PC-3 (cell line): Measurements from ENCODE around the gene DUSP18.
"Not testable (repeated sequence)": the region's sequence is repeated elsewhere in the genome, so short reads cannot be mapped to it uniquely, and the experiment has no call there.

Source experiments
- EZH2 ChIP-seq: fragments of 300-600 bp; sonication (generic); IDR thresholded peaks from one replicate; pipeline ENCODE4 v1.6.1; 2017; ENCODE audit warnings: antibody characterized with exemption, mild to moderate bottlenecking, low read length; ENCODE audit not compliant: unreplicated experiment
- TF ChIP-seq, protein P1 (sequence below): fragments of 300-600 bp; sonication (generic); conservative IDR thresholded peaks from 2 replicates; pipeline ENCODE4 v1.5.1; 2017; ENCODE audit warnings: antibody characterized with exemption, low read depth, mild to moderate bottlenecking, low read length

DNA sequence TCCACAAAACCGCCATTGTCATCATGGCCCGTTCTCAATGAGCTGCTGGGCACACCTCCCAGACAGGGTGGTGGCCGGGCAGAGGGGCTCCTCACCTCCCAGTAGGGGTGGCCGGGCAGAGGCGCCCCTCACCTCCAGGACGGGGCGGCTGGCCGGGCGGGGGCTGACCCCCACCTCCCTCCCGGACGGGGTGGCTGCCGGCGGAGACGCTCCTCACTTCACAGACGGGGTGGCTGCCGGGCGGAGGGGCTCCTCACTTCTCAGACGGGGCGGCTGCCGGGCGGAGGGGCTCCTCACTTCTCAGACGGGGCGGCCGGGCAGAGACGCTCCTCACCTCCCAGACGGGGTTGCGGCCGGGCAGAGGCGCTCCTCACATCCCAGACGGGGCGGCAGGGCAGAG lies 36.2 kb downstream of the DUSP18 start:
- TF ChIP-seq, protein P1, sequence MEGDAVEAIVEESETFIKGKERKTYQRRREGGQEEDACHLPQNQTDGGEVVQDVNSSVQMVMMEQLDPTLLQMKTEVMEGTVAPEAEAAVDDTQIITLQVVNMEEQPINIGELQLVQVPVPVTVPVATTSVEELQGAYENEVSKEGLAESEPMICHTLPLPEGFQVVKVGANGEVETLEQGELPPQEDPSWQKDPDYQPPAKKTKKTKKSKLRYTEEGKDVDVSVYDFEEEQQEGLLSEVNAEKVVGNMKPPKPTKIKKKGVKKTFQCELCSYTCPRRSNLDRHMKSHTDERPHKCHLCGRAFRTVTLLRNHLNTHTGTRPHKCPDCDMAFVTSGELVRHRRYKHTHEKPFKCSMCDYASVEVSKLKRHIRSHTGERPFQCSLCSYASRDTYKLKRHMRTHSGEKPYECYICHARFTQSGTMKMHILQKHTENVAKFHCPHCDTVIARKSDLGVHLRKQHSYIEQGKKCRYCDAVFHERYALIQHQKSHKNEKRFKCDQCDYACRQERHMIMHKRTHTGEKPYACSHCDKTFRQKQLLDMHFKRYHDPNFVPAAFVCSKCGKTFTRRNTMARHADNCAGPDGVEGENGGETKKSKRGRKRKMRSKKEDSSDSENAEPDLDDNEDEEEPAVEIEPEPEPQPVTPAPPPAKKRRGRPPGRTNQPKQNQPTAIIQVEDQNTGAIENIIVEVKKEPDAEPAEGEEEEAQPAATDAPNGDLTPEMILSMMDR, result not testable (repeated sequence)
- not testable (repeated sequence) for TF ChIP-seq EZH2
